Neural cell (in vitro differentiated cells): ENCODE data around the gene KCNS3. TPM values are rescaled to one million over a fixed set of nuclear protein-coding genes. Genes with fewer than 3 reads are reported as not detected.

Experiments used
- H2AFZ ChIP-seq: fragments of 200-600, 300-800 bp; sonication (generic), shearing (Covaris generic); 2 replicates; pipeline ENCODE4 v1.6.0; 2014; ENCODE audit warnings: low read depth, mild to moderate bottlenecking, antibody characterized with exemption, low read length, moderate library complexity
- H3F3A ChIP-seq: fragments of 200-600 bp; shearing (Covaris generic); 2 replicates; pipeline ENCODE4 v1.6.1; 2016; ENCODE audit warnings: mild to moderate bottlenecking, moderate library complexity, mixed read lengths, antibody characterized with exemption, low read length; ENCODE audit not compliant: insufficient read depth, poor library complexity, severe bottlenecking
- H3K27ac ChIP-seq: fragments of 200-600, 300-800 bp; sonication (generic), shearing (Covaris generic); 2 replicates; pipeline ENCODE4 v1.5.1; 2014; ENCODE audit warnings: mild to moderate bottlenecking, low read length, moderate library complexity
- H3K27me3 ChIP-seq: fragments of 300-800, 200-600 bp; sonication (generic), shearing (Covaris generic); 2 replicates; pipeline ENCODE4 v1.6.0; 2014; ENCODE audit warnings: mild to moderate bottlenecking, low read depth, low read length, moderate library complexity; ENCODE audit not compliant: insufficient read depth
- H3K36me3 ChIP-seq: fragments of 300-800, 200-600 bp; sonication (generic), shearing (Covaris generic); 2 replicates; pipeline ENCODE4 v1.5.1; 2014; ENCODE audit warnings: mild to moderate bottlenecking, antibody characterized with exemption, low read length, moderate library complexity; ENCODE audit not compliant: insufficient read depth
- H3K4me2 ChIP-seq: fragments of 300-800, 200-600 bp; sonication (generic), shearing (Covaris generic); 2 replicates; pipeline ENCODE4 v1.6.0; 2014; ENCODE audit warnings: mild to moderate bottlenecking, low read length
- H3K4me3 ChIP-seq: fragments of 300-800, 200-600 bp; sonication (generic), shearing (Covaris generic); 2 replicates; pipeline ENCODE4 v1.5.1; 2014; ENCODE audit warnings: mild to moderate bottlenecking, low read length, moderate library complexity
- H3K79me2 ChIP-seq: fragments of 200-600 bp; shearing (Covaris generic); replicated peaks from 2 replicates; pipeline ENCODE4 v1.6.0; 2014; ENCODE audit warnings: mild to moderate bottlenecking, low read length, moderate library complexity; ENCODE audit not compliant: insufficient read depth
- H3K9ac ChIP-seq: fragments of 300-800, 200-600 bp; sonication (generic), shearing (Covaris generic); 2 replicates; pipeline ENCODE4 v1.6.1; 2016; ENCODE audit warnings: mild to moderate bottlenecking, low read length, mixed read lengths
- H3K9me2 ChIP-seq: fragments of 200-600 bp; shearing (Covaris generic); 2 replicates; pipeline ENCODE4 v1.6.1; 2016; ENCODE audit warnings: mild to moderate bottlenecking, low read length, mixed read lengths; ENCODE audit not compliant: insufficient read depth
- H3K9me3 ChIP-seq: fragments of 200-600, 300-800 bp; sonication (generic), shearing (Covaris generic); 2 replicates; pipeline ENCODE4 v1.6.1; 2016; ENCODE audit warnings: mild to moderate bottlenecking, mixed run types, low read length, moderate library complexity, mixed read lengths
- H4K20me1 ChIP-seq: fragments of 200-600 bp; shearing (Covaris generic); 2 replicates; pipeline ENCODE4 v1.6.1; 2016; ENCODE audit warnings: mild to moderate bottlenecking, mixed run types; ENCODE audit not compliant: insufficient read depth
- CTCF ChIP-seq: fragments of 450-650 bp; IDR thresholded peaks from 2 replicates; pipeline ENCODE4 v1.5.1; 2014; ENCODE audit warnings: antibody characterized with exemption, mild to moderate bottlenecking, moderate library complexity; ENCODE audit not compliant: poor library complexity, severe bottlenecking
- EP300 ChIP-seq: fragments of 450-650 bp; conservative IDR thresholded peaks from 2 replicates; pipeline ENCODE4 v1.6.1; 2014; ENCODE audit warnings: antibody characterized with exemption, mild to moderate bottlenecking, moderate library complexity; ENCODE audit not compliant: poor library complexity, severe bottlenecking
- EZH2 ChIP-seq: fragments of 200-600, 300-800 bp; shearing (Covaris generic), sonication (generic); IDR thresholded peaks from 2 replicates; pipeline ENCODE4 v1.6.1; 2014; ENCODE audit warnings: antibody characterized with exemption, low read length, borderline replicate concordance, mild to moderate bottlenecking; ENCODE audit not compliant: insufficient read depth, poor library complexity, severe bottlenecking
- MXI1 ChIP-seq: fragments of 450-650 bp; conservative IDR thresholded peaks from 2 replicates; pipeline ENCODE4 v1.6.1; 2014; ENCODE audit warnings: antibody characterized with exemption, mild to moderate bottlenecking; ENCODE audit not compliant: poor library complexity, severe bottlenecking
- POLR2AphosphoS5 ChIP-seq: IDR thresholded peaks from 2 replicates; pipeline ENCODE4 v1.6.1; 2012
- RAD21 ChIP-seq: fragments of 450-650 bp; conservative IDR thresholded peaks from 2 replicates; pipeline ENCODE4 v1.6.1; 2014; ENCODE audit warnings: antibody characterized with exemption, mild to moderate bottlenecking, moderate library complexity
- REST ChIP-seq: IDR thresholded peaks from 2 replicates; pipeline ENCODE4 v1.6.1; 2012; ENCODE audit warnings: borderline replicate concordance
- SMC3 ChIP-seq: fragments of 450-650 bp; conservative IDR thresholded peaks from 2 replicates; pipeline ENCODE4 v1.6.1; 2014; ENCODE audit warnings: antibody characterized with exemption, mild to moderate bottlenecking, moderate library complexity; ENCODE audit not compliant: poor library complexity
- TAF1 ChIP-seq: IDR thresholded peaks from 2 replicates; pipeline ENCODE4 v1.6.1; 2012; ENCODE audit warnings: low read depth
- polyA plus RNA-seq: library from polyadenylated mRNA; depleted of rRNA; stranded (reverse); fragments of >200 nt; gene quantifications from 2 replicates; pipeline ENCODE4 v1.2.3, GENCODE V29; 2014

Gene KCNS3
- polyA plus RNA-seq, 1 donor from 2014 or later: 0.15 TPM

GRCh38 chr2:17849275-17849674, 29.2 kb upstream of the KCNS3 start:
- Histone ChIP-seq H3K9me2 (no peaks in the 10 kb centered on the region), H2AFZ (no peak overlapping the region), H3K27me3 (no peaks in the 10 kb centered on the region), H3K4me3 (no peak overlapping the region), H4K20me1 (no peaks in the 10 kb centered on the region), H3F3A (no peaks in the 10 kb centered on the region), H3K79me2 (no peaks in the 10 kb centered on the region), H3K36me3 (no peaks in the 10 kb centered on the region), H3K27ac (no peak overlapping the region), H3K4me2 (no peak overlapping the region), H3K9me3 (no peaks in the 10 kb centered on the region), H3K9ac (no peak overlapping the region)
- TF ChIP-seq POLR2AphosphoS5 (no peak), CTCF (no peak), EP300 (no peak), REST (no peak), MXI1 (no peak), SMC3 (no peak), TAF1 (no peak), RAD21 (no peak), EZH2 (no peak)

- Histone ChIP-seq H3K4me2 (no peak overlapping the region), H3K79me2 (no peaks in the 10 kb centered on the region), H4K20me1 (no peaks in the 10 kb centered on the region), H2AFZ (no peak overlapping the region), H3K9ac (no peak overlapping the region), H3K27ac (no peak overlapping the region), H3K4me3 (no peak overlapping the region), H3K9me2 (no peaks in the 10 kb centered on the region), H3K36me3 (no peaks in the 10 kb centered on the region), H3F3A (no peaks in the 10 kb centered on the region), H3K27me3 (no peaks in the 10 kb centered on the region), H3K9me3 (no peaks in the 10 kb centered on the region)
- no peak for TF ChIP-seq MXI1
- TF ChIP-seq TAF1: no peak
- no peak for TF ChIP-seq REST
- no peak for TF ChIP-seq CTCF
- TF ChIP-seq SMC3: no peak
- TF ChIP-seq EP300: no peak
- TF ChIP-seq EZH2: no peak
- no peak for TF ChIP-seq POLR2AphosphoS5
- TF ChIP-seq RAD21: no peak
These were observed 28.3 kb upstream of the KCNS3 start for GRCh38 chr2:17850151-17850550.
